ENCODE data around the gene TMEM116. TPM values are rescaled to one million over a fixed set of nuclear protein-coding genes. Genes with fewer than 3 reads are reported as not detected.
A peak's percentile ranks its signal among the peaks of the same experiment; 100 is the strongest.

TMEM116 gene
- total RNA-seq, 1 donor from 2014 or later = 28.4 TPM

DNA sequence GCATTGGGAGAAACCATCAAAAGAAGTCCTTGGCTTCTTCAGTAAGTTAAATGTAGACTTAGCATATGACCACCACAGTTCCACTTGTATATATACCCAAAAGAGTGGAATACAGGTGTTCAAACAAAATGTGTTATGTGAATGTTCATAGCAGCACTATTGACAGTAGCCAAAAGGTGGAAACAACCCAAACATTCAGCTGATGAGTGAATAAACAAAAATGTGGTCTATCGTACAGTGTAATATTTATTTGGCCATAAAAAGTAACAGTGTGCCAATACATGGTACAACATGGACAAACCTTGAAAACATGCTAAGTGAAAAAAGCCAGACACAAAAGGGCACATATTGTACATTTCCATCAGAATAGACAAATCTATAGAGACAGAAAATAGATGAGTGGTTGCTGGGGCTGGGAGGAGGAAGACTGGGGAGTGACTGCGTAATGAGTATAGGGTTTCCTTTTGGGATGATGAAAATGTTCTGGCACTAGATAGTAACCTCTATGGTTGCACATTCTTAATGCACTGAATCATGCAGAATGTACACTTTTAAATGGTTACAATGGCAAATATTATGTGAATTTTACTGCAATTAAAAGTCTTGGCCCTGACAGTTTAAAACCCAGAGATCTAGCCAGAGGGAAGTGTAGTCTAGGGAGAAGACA lies 5.7 kb upstream of the TMEM116 start:
- Histone ChIP-seq H3F3A (ENCODE audit: low read depth) (peaks cover 15% of the 10 kb centered on the region), H3K79me2 (ENCODE audit: low read depth) (peaks cover 83% of the 10 kb centered on the region), H3K36me3 (peaks cover 14% of the 10 kb centered on the region), H3K4me2 (no peak overlapping the region), H2AFZ (replicated peaks) (no peak overlapping the region), H4K20me1 (ENCODE audit: low read depth) (peaks cover 43% of the 10 kb centered on the region), H3K4me1 (peaks cover 5% of the 10 kb centered on the region), H3K4me3 (no peak overlapping the region), H3K27me3 (no peaks in the 10 kb centered on the region), H3K9ac (no peak overlapping the region), H3K27ac (no peak overlapping the region), H3K9me3 (ENCODE audit: low read depth) (no peaks in the 10 kb centered on the region)
- Mint-ChIP-seq H3K9me3 (no peaks in the 10 kb centered on the region), H3K36me3 (peaks cover 28% of the 10 kb centered on the region), H3K4me1 (peaks cover 6% of the 10 kb centered on the region), H3K27me3 (ENCODE audit: insufficient read depth, low read depth) (peaks cover 3% of the 10 kb centered on the region), H3K4me3 (no peak overlapping the region), H3K27ac (no peak overlapping the region)
- TF ChIP-seq EZH2 (IDR thresholded peaks at IDR 0.05) (no peak), EZH2phosphoT487 (IDR thresholded peaks at IDR 0.05) (no peak)
- TF ChIP-seq, protein P1, sequence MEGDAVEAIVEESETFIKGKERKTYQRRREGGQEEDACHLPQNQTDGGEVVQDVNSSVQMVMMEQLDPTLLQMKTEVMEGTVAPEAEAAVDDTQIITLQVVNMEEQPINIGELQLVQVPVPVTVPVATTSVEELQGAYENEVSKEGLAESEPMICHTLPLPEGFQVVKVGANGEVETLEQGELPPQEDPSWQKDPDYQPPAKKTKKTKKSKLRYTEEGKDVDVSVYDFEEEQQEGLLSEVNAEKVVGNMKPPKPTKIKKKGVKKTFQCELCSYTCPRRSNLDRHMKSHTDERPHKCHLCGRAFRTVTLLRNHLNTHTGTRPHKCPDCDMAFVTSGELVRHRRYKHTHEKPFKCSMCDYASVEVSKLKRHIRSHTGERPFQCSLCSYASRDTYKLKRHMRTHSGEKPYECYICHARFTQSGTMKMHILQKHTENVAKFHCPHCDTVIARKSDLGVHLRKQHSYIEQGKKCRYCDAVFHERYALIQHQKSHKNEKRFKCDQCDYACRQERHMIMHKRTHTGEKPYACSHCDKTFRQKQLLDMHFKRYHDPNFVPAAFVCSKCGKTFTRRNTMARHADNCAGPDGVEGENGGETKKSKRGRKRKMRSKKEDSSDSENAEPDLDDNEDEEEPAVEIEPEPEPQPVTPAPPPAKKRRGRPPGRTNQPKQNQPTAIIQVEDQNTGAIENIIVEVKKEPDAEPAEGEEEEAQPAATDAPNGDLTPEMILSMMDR (IDR thresholded peaks at IDR 0.05) = no peak
- DNase-seq (ENCODE audit: low spot score) = no peak

DNA sequence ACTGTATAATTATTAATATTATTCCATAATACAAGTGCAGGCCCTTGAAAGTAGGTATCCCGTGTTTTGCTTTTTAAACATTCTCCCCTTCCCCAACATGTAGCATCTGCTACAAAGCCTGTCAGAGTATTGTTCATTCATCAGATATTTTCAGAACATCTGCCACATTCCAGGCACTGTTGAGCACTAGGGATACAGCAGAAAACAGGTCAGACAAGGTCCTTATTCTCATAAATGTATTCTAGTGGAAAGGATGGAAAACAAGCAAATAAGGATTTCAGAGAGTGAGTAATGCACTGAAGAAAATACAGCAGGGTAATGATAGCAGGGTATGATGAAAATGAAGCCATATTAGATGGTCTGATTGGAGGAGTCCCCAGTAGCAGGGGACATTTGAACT lies 4.1 kb upstream of the TMEM116 start:
- no peak for DNase-seq (ENCODE audit: low spot score)
- H3K79me2 ChIP-seq (ENCODE audit: low read depth) = peaks cover 93% of the 10 kb centered on the region
- H3K27me3 ChIP-seq = no peaks in the 10 kb centered on the region
- Mint-ChIP-seq H3K9me3 (no peaks in the 10 kb centered on the region), H3K4me3 (no peak overlapping the region), H3K4me1 (peaks cover 12% of the 10 kb centered on the region), H3K36me3 (peaks cover 23% of the 10 kb centered on the region), H3K27ac (no peak overlapping the region), H3K27me3 (ENCODE audit: insufficient read depth, low read depth) (peaks cover 2% of the 10 kb centered on the region)
- no peak overlapping the region for H3K4me3 ChIP-seq
- H3K9ac ChIP-seq = no peak overlapping the region
- H3K4me2 ChIP-seq = no peak overlapping the region
- H3F3A ChIP-seq (ENCODE audit: low read depth) = peaks cover 16% of the 10 kb centered on the region
- H3K27ac ChIP-seq = no peak overlapping the region
- peaks cover 43% of the 10 kb centered on the region for H4K20me1 ChIP-seq (ENCODE audit: low read depth)
- peaks cover 7% of the 10 kb centered on the region for H3K4me1 ChIP-seq
- TF ChIP-seq EZH2phosphoT487 (IDR thresholded peaks at IDR 0.05) = no peak
- TF ChIP-seq, protein P1 (IDR thresholded peaks at IDR 0.05) = no peak
- TF ChIP-seq EZH2 (IDR thresholded peaks at IDR 0.05) = no peak
- no peak overlapping the region for H2AFZ ChIP-seq (replicated peaks)
- H3K9me3 ChIP-seq (ENCODE audit: low read depth) = no peaks in the 10 kb centered on the region
- peaks cover 8% of the 10 kb centered on the region for H3K36me3 ChIP-seq

DNA sequence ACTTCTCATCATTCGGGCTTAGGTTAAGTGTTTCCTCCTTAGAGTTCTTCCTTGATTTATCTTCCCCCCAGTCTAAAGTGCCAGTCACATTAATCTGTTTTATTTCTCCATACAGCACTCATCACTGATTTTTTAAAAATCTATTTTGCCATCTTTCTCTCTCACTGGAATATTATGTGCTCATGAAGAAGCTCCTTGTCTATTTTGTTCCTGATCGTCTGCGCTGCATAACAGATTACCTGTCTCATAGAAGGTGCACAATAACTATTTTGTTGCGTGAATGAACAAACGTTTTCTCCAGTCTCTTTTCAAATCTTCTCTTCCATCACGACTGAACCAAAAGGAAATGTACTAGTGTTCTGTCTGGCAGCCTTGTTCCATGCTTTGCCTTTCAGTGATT lies 3.0 kb upstream of the TMEM116 start:
- no peak overlapping the region for H3K4me2 ChIP-seq
- peaks cover 2% of the 10 kb centered on the region for H3K27me3 Mint-ChIP-seq (ENCODE audit: insufficient read depth, low read depth)
- H3K27ac ChIP-seq = no peak overlapping the region
- H3K79me2 ChIP-seq (ENCODE audit: low read depth) = peaks cover 95% of the 10 kb centered on the region
- no peak overlapping the region for H2AFZ ChIP-seq (replicated peaks)
- peak overlapping the region; percentile 46 for H3K4me3 Mint-ChIP-seq
- H3K27ac Mint-ChIP-seq = no peak overlapping the region
- TF ChIP-seq EZH2phosphoT487 (IDR thresholded peaks at IDR 0.05) (no peak), EZH2 (IDR thresholded peaks at IDR 0.05) (no peak)
- TF ChIP-seq, protein P1 (IDR thresholded peaks at IDR 0.05) = no peak
- H3K36me3 ChIP-seq = peaks cover 8% of the 10 kb centered on the region
- H3K4me3 ChIP-seq = no peak overlapping the region
- no peaks in the 10 kb centered on the region for H3K27me3 ChIP-seq
- no peak overlapping the region for H3K9ac ChIP-seq
- H3K4me1 ChIP-seq = peaks cover 16% of the 10 kb centered on the region
- H3F3A ChIP-seq (ENCODE audit: low read depth) = peaks cover 18% of the 10 kb centered on the region
- H3K4me1 Mint-ChIP-seq = peaks cover 22% of the 10 kb centered on the region
- H4K20me1 ChIP-seq (ENCODE audit: low read depth) = peaks cover 40% of the 10 kb centered on the region
- H3K9me3 Mint-ChIP-seq = no peaks in the 10 kb centered on the region
- H3K9me3 ChIP-seq (ENCODE audit: low read depth) = no peaks in the 10 kb centered on the region
- H3K36me3 Mint-ChIP-seq = peaks cover 28% of the 10 kb centered on the region
- no peak for DNase-seq (ENCODE audit: low spot score)

All from neural progenitor cell (in vitro differentiated cells).